Mucosa of descending colon (tissue), 3 donors: Measurements from ENCODE around the gene WDR45B. TPM values are rescaled to one million over a fixed set of nuclear protein-coding genes. Genes with fewer than 3 reads are reported as not detected.

Experiments used
- ATAC-seq: fragments of 200-7000 bp; cut with Tn5 transposase; one replicate; pipeline ENCODE4 v1.9.1; 2020; ENCODE audit warnings: mild to moderate bottlenecking, moderate library complexity
- DNase-seq, 3 donors: peaks; one replicate each; pipeline ENCODE4 v3.0.0-alpha.2; 2020
- H3K36me3 ChIP-seq: fragments of 200-600 bp; one replicate; pipeline ENCODE4 v1.8.0; 2021; ENCODE audit warnings: low read depth, mild to moderate bottlenecking
- H3K4me1 ChIP-seq: fragments of 200-600 bp; one replicate; pipeline ENCODE4 v1.8.0; 2021; ENCODE audit warnings: low read depth, mild to moderate bottlenecking
- H3K4me3 ChIP-seq: fragments of 200-600 bp; one replicate; pipeline ENCODE4 v1.8.0; 2021; ENCODE audit warnings: mild to moderate bottlenecking
- H3K9me3 ChIP-seq: fragments of 200-600 bp; one replicate; pipeline ENCODE4 v1.8.0; 2021; ENCODE audit warnings: mild to moderate bottlenecking
- CTCF ChIP-seq: fragments of 200-600 bp; IDR thresholded peaks from one replicate; pipeline ENCODE4 v1.8.0; 2022; ENCODE audit warnings: antibody characterized with exemption, mild to moderate bottlenecking
- intact Hi-C, 2 donors: fragments of 100-400 bp; cut with DNase I in 1 of 2; cut with micrococcal nuclease in 1 of 2; formaldehyde crosslinking; loops; one replicate each; pipeline versions ENCODE4 v1.11.0 to v1.11.1; 2022; cut with DNase I, micrococcal nuclease
- total RNA-seq, 3 donors: library from RNA; stranded (reverse); fragmentation: NEBNext Ultra II Directional in 2 of 3; extraction: Animal tissue kit (Norgen Biotek cat#: 25700) in 2 of 3; gene quantifications; one replicate each; pipeline versions ENCODE4 v1.2.1 to v1.2.4, GENCODE V29; 2021 to 2023
- donor health status: DM: no; HTN: no; CAD: no; lungs with moderate emphysema.
- donor health status: DM: no; HTN: no; CAD: no.
- donor health status: DM: no; HTN: yes; CAD: no.

The WDR45B gene
- total RNA-seq, 3 donors from 2014 or later = 69.0 to 76.0 (median 74.4) TPM

DNA sequence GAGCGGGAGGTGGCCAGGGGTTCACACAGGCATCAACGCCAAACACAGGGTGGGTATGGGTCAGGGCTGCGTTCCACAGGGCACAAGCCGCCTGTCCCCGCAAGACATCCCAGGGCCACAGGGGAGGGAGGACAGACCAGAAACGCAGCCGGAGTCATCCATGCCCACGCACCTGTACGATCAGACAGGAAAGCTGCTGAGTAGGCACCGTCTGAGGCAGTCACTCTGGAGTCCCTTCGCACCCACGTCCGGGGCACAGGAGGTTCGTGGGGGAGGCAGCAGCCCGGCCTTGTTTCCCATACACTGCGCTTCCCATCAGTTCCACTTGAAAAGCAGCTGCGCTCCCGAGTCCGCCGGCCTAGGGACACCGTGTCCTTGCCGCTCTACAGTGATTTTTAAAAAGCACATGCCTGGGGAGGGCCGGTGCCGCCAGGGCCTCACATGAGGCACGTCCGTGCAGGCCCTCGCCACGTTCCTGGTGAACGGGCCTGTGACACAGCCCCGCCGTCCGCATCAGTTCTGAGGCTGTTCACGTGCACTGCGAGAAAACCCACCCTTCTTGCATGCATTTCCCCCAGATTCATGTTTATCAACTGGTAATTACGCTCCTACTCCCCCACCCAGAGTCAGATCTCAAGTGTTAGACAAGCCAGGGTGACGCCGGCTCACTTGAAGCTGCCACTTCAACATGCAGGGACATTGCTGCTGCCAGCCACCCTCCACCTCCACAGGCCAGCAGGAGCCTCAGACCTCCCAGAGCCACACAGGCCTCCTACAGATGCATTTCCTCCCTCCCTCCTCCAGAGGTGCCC, 34.8 kb downstream of the WDR45B start:
- TF ChIP-seq CTCF = no peak
- H3K36me3 ChIP-seq = peaks cover 11% of the 10 kb centered on the region
- no peak for DNase-seq
- H3K4me1 ChIP-seq = no peaks in the 10 kb centered on the region
- ATAC-seq = peak; percentile 35
- intact Hi-C loops = no loop called here
- H3K9me3 ChIP-seq = no peaks in the 10 kb centered on the region
- no peak overlapping the region for H3K4me3 ChIP-seq

DNA sequence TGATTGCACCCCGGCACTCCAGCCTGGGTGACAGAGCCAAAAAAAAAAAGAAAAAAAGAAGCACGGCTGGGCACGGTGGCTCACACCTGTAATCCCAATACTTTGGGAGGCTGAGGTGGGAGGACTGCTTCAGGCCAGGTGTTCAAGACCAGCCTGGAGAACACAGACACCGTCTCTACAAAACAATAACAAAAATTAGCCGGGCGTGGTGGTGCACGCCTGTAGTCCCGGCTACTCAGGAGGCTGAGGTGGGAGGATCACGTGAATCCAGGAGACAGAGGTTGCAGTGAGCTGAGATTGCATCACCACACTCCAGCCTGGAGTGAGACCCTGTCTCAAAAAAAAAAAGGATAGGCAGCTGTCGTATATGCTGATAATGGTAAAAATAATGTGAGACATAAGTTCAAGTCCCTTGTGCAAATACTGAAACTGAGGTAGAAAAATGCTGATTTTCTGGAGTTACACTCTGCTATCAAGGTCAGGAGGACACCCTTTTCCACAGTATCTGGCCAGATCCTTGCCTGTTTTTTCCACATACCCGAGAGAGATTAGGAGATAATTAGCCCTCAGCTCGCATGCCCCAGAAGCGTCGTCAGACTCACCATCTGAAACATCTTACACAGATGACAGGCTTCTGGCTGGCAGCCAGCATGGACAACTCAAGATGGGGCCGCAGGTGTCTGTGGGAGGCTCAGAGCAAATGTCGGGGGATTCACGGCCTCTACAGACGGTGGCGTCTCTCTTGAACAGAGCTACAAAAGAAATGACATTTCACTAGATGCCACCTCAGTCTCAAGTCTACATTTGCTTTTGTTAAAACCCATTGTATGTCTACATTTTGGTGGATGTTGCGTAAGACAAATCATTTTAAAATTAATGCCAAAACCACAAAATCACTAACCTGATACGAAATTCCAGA, 36.8 kb downstream of the WDR45B start:
- no peak for ATAC-seq
- no peak for DNase-seq
- H3K4me3 ChIP-seq = no peak overlapping the region
- no peaks in the 10 kb centered on the region for H3K4me1 ChIP-seq
- no peak for TF ChIP-seq CTCF
- H3K36me3 ChIP-seq = peaks cover 9% of the 10 kb centered on the region
- no peaks in the 10 kb centered on the region for H3K9me3 ChIP-seq
- intact Hi-C loops = no loop called here

GRCh38 chr17:82609655-82610054, 38.6 kb downstream of the WDR45B start:
- DNase-seq (no peak), ATAC-seq (no peak)
- no peak overlapping the region for H3K4me3 ChIP-seq
- H3K4me1 ChIP-seq = peaks cover 2% of the 10 kb centered on the region
- H3K9me3 ChIP-seq = no peaks in the 10 kb centered on the region
- TF ChIP-seq CTCF = no peak
- intact Hi-C loops = no loop called here
- no peaks in the 10 kb centered on the region for H3K36me3 ChIP-seq

DNA sequence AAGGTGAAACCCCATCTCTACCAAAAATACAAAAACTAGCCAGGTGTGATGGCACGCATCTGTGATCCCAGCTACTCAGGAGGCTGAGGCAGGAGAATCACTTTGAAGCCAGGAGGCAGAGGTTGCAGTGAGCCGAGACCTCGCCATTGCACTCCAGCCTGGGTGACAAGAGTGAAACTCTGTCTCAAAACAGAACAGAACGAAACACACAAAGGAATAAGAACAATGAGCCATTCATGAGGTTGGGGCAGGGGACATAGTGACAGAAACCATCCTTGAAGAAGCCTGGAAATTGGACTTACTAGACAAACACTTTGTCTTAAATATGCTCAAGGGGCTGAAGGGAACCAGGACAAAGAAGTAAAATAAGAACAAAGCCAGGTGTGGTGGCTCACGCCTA, 39.4 kb downstream of the WDR45B start:
- Histone ChIP-seq H3K4me1 (peaks cover 3% of the 10 kb centered on the region), H3K9me3 (no peaks in the 10 kb centered on the region), H3K4me3 (no peak overlapping the region), H3K36me3 (no peaks in the 10 kb centered on the region)
- intact Hi-C loops = no loop called here
- TF ChIP-seq CTCF = no peak
- DNase-seq (no peak), ATAC-seq (no peak)

DNA sequence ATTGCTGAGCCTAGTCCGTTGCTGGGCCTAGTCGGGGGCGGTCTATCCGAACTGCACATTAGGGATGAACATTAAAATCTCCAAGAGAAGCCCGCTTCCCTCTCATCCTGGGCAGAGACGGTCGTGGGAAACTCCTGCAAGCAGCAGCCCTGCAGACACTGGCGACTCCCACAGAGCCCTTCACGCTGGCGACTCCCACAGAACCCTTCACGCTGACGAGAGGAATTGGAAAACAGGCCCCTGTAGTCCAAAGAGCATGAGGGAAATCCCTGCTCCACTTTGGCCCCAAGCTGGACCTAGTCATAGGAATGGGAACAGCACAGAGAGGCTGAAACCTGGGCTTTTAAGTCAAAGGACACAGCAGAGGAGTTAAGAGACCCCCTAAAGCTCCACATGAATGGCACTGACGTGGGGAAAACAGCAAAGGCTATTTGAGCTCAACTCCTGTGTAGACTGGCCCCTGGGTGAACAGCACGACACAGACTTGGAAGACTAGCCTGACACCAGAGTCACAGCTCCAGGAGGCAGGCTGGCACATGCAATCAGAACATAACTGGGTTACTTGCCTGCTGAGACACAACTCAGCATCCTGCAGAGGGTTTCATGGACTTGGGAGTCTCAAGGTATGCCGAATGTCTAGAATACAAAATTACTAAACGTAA, 42.2 kb downstream of the WDR45B start:
- H3K9me3 ChIP-seq = no peaks in the 10 kb centered on the region
- H3K4me1 ChIP-seq = peaks cover 10% of the 10 kb centered on the region
- intact Hi-C loops = no loop called here
- peaks cover 6% of the 10 kb centered on the region for H3K36me3 ChIP-seq
- no peak for DNase-seq
- no peak overlapping the region for H3K4me3 ChIP-seq
- TF ChIP-seq CTCF = no peak
- ATAC-seq = no peak
